ENCODE data around the gene CFAP92. TPM values are rescaled to one million over a fixed set of nuclear protein-coding genes. Genes with fewer than 3 reads are reported as not detected.
A peak's percentile ranks its signal among the peaks of the same experiment; 100 is the strongest.

Gene CFAP92
- total and polyA plus RNA-seq, 10 donors = 0.29 to 3.1 (median 1.3) TPM

GRCh38 chr3:128906804-128907525, 86.9 kb downstream of the CFAP92 start:
- 80 to 91% (median 90%) methylated on average over 5 to 7 of the region's 7 CpGs for WGBS, 5 donors
- H3K9me3 ChIP-seq = no peaks in the 10 kb centered on the region
- no peak overlapping the region for H3K4me3 ChIP-seq
- TF ChIP-seq POLR2AphosphoS5 (IDR thresholded peaks at IDR 0.05) (no peak), CTCF (IDR thresholded peaks at IDR 0.05 in 8 of 11, conservative IDR thresholded peaks at IDR 0.05 in 3 of 11) (no peak), POLR2A (IDR thresholded peaks at IDR 0.05) (no peak)
- no peak overlapping the region for H3K27ac ChIP-seq
- peaks cover 3 to 100% (median 98%) of the 10 kb centered on the region in 6 donors for H3K36me3 ChIP-seq
- no peaks in the 10 kb centered on the region for H3K4me1 ChIP-seq
- DNase-seq = no peak
- intact Hi-C loops (cut with DNase I; ENCODE audit: low total_unique reads) = no loop called here
- no peaks in the 10 kb centered on the region for H3K27me3 ChIP-seq (replicated peaks in 1 of 7)

- DNase-seq = no peak
- WGBS, 5 donors = 90 to 97% (median 93%) methylated on average over 17 to 25 of the region's 25 CpGs
- no peak overlapping the region for H3K4me3 ChIP-seq
Measured at GRCh38 chr3:128906031-128906803, 87.7 kb downstream of the CFAP92 start.

GRCh38 chr3:128903501-128903900, 90.4 kb downstream of the CFAP92 start:
- H3K4me3 ChIP-seq = no peak overlapping the region
- WGBS, 5 donors = 92 to 98% (median 95%) methylated on average over 8 to 12 of the region's 12 CpGs
- H3K4me1 ChIP-seq = no peaks in the 10 kb centered on the region
- peak in 1 of 3 donors; percentile 17 for TF ChIP-seq POLR2AphosphoS5 (IDR thresholded peaks at IDR 0.05)
- TF ChIP-seq POLR2A (IDR thresholded peaks at IDR 0.05) = no peak
- no peak for TF ChIP-seq CTCF (IDR thresholded peaks at IDR 0.05 in 8 of 11, conservative IDR thresholded peaks at IDR 0.05 in 3 of 11)
- H3K9me3 ChIP-seq = no peaks in the 10 kb centered on the region
- H3K27ac ChIP-seq = no peak overlapping the region
- H3K27me3 ChIP-seq (replicated peaks in 1 of 7) = no peaks in the 10 kb centered on the region
- DNase-seq = no peak
- intact Hi-C loops (cut with DNase I; ENCODE audit: low total_unique reads) = no loop called here
- peaks cover 5 to 100% (median 97%) of the 10 kb centered on the region in 6 donors for H3K36me3 ChIP-seq

More at GRCh38 chr3:128906031-128906803, 87.7 kb downstream of the CFAP92 start:
- Histone ChIP-seq H3K4me1 (no peaks in the 10 kb centered on the region), H3K27ac (no peak overlapping the region), H3K9me3 (no peaks in the 10 kb centered on the region), H3K27me3 (replicated peaks in 1 of 7) (no peaks in the 10 kb centered on the region), H3K36me3 (peaks cover 3 to 100% (median 99%) of the 10 kb centered on the region in 6 donors)
- TF ChIP-seq POLR2AphosphoS5 (IDR thresholded peaks at IDR 0.05) (no peak), POLR2A (IDR thresholded peaks at IDR 0.05) (no peak), CTCF (IDR thresholded peaks at IDR 0.05 in 8 of 11, conservative IDR thresholded peaks at IDR 0.05 in 3 of 11) (no peak)
- intact Hi-C loops (cut with DNase I; ENCODE audit: low total_unique reads) = no loop called here

GRCh38 chr3:128902426-128902825, 91.5 kb downstream of the CFAP92 start:
- Histone ChIP-seq H3K27me3 (replicated peaks in 1 of 7) (no peaks in the 10 kb centered on the region), H3K36me3 (peaks cover 9 to 100% (median 97%) of the 10 kb centered on the region in 6 donors), H3K9me3 (no peaks in the 10 kb centered on the region), H3K27ac (no peak overlapping the region), H3K4me1 (no peaks in the 10 kb centered on the region), H3K4me3 (no peak overlapping the region)
- DNase-seq = no peak
- TF ChIP-seq POLR2AphosphoS5 (IDR thresholded peaks at IDR 0.05) (peak in 1 of 3 donors; percentile 20), CTCF (IDR thresholded peaks at IDR 0.05 in 8 of 11, conservative IDR thresholded peaks at IDR 0.05 in 3 of 11) (no peak)
- intact Hi-C loops (cut with DNase I; ENCODE audit: low total_unique reads) = no loop called here
- 91 to 98% (median 96%) methylated on average over 6 to 9 of the region's 9 CpGs for WGBS, 5 donors

Measured in spleen (tissue), 11 donors.